H9 (cell line): ENCODE measurements around the gene CDR2. TPM values are rescaled to one million over a fixed set of nuclear protein-coding genes. Genes with fewer than 3 reads are reported as not detected.

ENCODE experiments used
- DNase-seq: peaks from one replicate; pipeline ENCODE4 v3.0.0-alpha.2; 2017
- H2AFZ ChIP-seq: one replicate; pipeline ENCODE4 v1.6.1; 2013; ENCODE audit warnings: mild to moderate bottlenecking, low read length, control low read depth, moderate library complexity
- H2AK5ac ChIP-seq: 2 replicates; pipeline ENCODE4 v1.6.1; 2013; ENCODE audit warnings: low read length, control low read depth, mixed read lengths; ENCODE audit not compliant: insufficient read length
- H2BK120ac ChIP-seq: one replicate; pipeline ENCODE4 v1.6.1; 2013; ENCODE audit warnings: low read depth, mild to moderate bottlenecking, low read length, control low read depth, inconsistent platforms; ENCODE audit not compliant: poor library complexity, severe bottlenecking
- H2BK12ac ChIP-seq: 2 replicates; pipeline ENCODE4 v1.6.1; 2013; ENCODE audit warnings: low read length, control low read depth, mixed read lengths, low read depth; ENCODE audit not compliant: insufficient read length
- H2BK15ac ChIP-seq: 2 replicates; pipeline ENCODE4 v1.6.1; 2013; ENCODE audit warnings: low read depth, low read length, control low read depth
- H2BK20ac ChIP-seq: one replicate; pipeline ENCODE4 v1.6.1; 2013; ENCODE audit warnings: low read depth, mild to moderate bottlenecking, low read length, control low read depth, inconsistent platforms; ENCODE audit not compliant: poor library complexity, severe bottlenecking
- H2BK5ac ChIP-seq: 2 replicates; pipeline ENCODE4 v1.6.1; 2013; ENCODE audit warnings: low read length, control low read depth, mixed read lengths; ENCODE audit not compliant: insufficient read length
- H3K14ac ChIP-seq: 2 replicates; pipeline ENCODE4 v1.6.1; 2013; ENCODE audit warnings: low read length, control low read depth; ENCODE audit not compliant: insufficient read depth
- H3K18ac ChIP-seq: 2 replicates; pipeline ENCODE4 v1.6.1; 2013; ENCODE audit warnings: low read depth, mild to moderate bottlenecking, mixed read lengths, low read length, control low read depth; ENCODE audit not compliant: insufficient read length
- H3K23ac ChIP-seq: 2 replicates; pipeline ENCODE4 v1.6.1; 2013; ENCODE audit warnings: low read length, control low read depth, mixed read lengths, low read depth; ENCODE audit not compliant: insufficient read length
- H3K23me2 ChIP-seq: 2 replicates; pipeline ENCODE4 v1.6.1; 2013; ENCODE audit warnings: low read depth, mild to moderate bottlenecking, mixed read lengths, low read length, control low read depth; ENCODE audit not compliant: insufficient read length, poor library complexity, severe bottlenecking
- H3K27ac ChIP-seq: 2 replicates; pipeline ENCODE4 v1.5.1; 2013; ENCODE audit warnings: low read length, control low read depth, mixed read lengths, low read depth; ENCODE audit not compliant: insufficient read length
- H3K27me3 ChIP-seq: 2 replicates; pipeline ENCODE4 v1.6.1; 2013; ENCODE audit warnings: low read length, control low read depth, inconsistent platforms; ENCODE audit not compliant: insufficient read depth
- H3K4ac ChIP-seq: 2 replicates; pipeline ENCODE4 v1.6.1; 2013; ENCODE audit warnings: low read depth, mild to moderate bottlenecking, control low read depth, inconsistent platforms, low read length, moderate library complexity
- H3K4me1 ChIP-seq: 2 replicates; pipeline ENCODE4 v1.6.1; 2013; ENCODE audit warnings: low read length, control low read depth, inconsistent platforms; ENCODE audit not compliant: insufficient read depth
- H3K4me2 ChIP-seq: 2 replicates; pipeline ENCODE4 v1.6.1; 2013; ENCODE audit warnings: low read length, control low read depth, mixed read lengths; ENCODE audit not compliant: insufficient read length, insufficient read depth
- H3K56ac ChIP-seq: 2 replicates; pipeline ENCODE4 v1.6.1; 2013; ENCODE audit warnings: low read depth, mild to moderate bottlenecking, mixed read lengths, low read length, control low read depth; ENCODE audit not compliant: insufficient read length
- H3K79me1 ChIP-seq: 2 replicates; pipeline ENCODE4 v1.6.1; 2013; ENCODE audit warnings: low read depth, mild to moderate bottlenecking, moderate library complexity, low read length, control low read depth, inconsistent platforms; ENCODE audit not compliant: insufficient read depth, poor library complexity, severe bottlenecking
- H3K79me2 ChIP-seq: 2 replicates; pipeline ENCODE4 v1.6.1; 2013; ENCODE audit warnings: low read length, control low read depth, inconsistent platforms; ENCODE audit not compliant: insufficient read depth
- H3K9ac ChIP-seq: 2 replicates; pipeline ENCODE4 v1.6.1; 2013; ENCODE audit warnings: low read length, control low read depth, mixed read lengths; ENCODE audit not compliant: insufficient read length; ENCODE audit errors: extremely low read depth
- H3K9me3 ChIP-seq: one replicate; pipeline ENCODE4 v1.6.1; 2013; ENCODE audit warnings: low read depth, low read length, inconsistent platforms; ENCODE audit not compliant: control insufficient read depth
- H3T11ph ChIP-seq: one replicate; pipeline ENCODE4 v1.6.1; 2013; ENCODE audit warnings: mild to moderate bottlenecking, low read length, control low read depth, inconsistent platforms
- H4K20me1 ChIP-seq: one replicate; pipeline ENCODE4 v1.6.1; 2013; ENCODE audit not compliant: control insufficient read depth, insufficient read length, insufficient read depth
- H4K5ac ChIP-seq: 2 replicates; pipeline ENCODE4 v1.6.1; 2013; ENCODE audit warnings: low read depth, mild to moderate bottlenecking, mixed read lengths, low read length, control low read depth; ENCODE audit not compliant: insufficient read length
- H4K8ac ChIP-seq: replicated peaks from 2 replicates; pipeline ENCODE4 v1.6.1; 2013; ENCODE audit warnings: low read length, control low read depth, mixed read lengths, low read depth; ENCODE audit not compliant: insufficient read length
- H4K91ac ChIP-seq: 2 replicates; pipeline ENCODE4 v1.6.1; 2013; ENCODE audit warnings: low read depth, mild to moderate bottlenecking, moderate library complexity, mixed read lengths, low read length, control low read depth; ENCODE audit not compliant: insufficient read length
- H3K27ac Mint-ChIP-seq, 3 experiments: 2 replicates in 2 of 3; 3 replicates in 1 of 3; pipeline ENCODE4 v1.8.0; 2020 to 2021; ENCODE audit warnings: mixed read lengths in 3 of 3, mild to moderate bottlenecking in 1 of 3, moderate library complexity in 1 of 3
- H3K27me3 Mint-ChIP-seq: 2 replicates; pipeline ENCODE4 v1.8.0; 2021; ENCODE audit warnings: low read depth, mild to moderate bottlenecking, moderate library complexity, mixed read lengths
- H3K36me3 Mint-ChIP-seq, 3 experiments: 2 replicates in 2 of 3; 3 replicates in 1 of 3; pipeline ENCODE4 v1.8.0; 2020 to 2021; ENCODE audit warnings: low read depth in 3 of 3, mixed read lengths in 3 of 3; ENCODE audit not compliant: insufficient read depth in 1 of 3
- H3K4me1 Mint-ChIP-seq, 2 experiments: 2 replicates each; pipeline ENCODE4 v1.8.0; 2020; ENCODE audit warnings: mixed read lengths in 2 of 2
- H3K4me3 Mint-ChIP-seq, 2 experiments: 2 replicates in 1 of 2; 3 replicates in 1 of 2; pipeline ENCODE4 v1.8.0; 2020 to 2021; ENCODE audit warnings: mild to moderate bottlenecking in 2 of 2, mixed read lengths in 2 of 2, moderate library complexity in 1 of 2
- H3K9me3 Mint-ChIP-seq, 2 experiments: 2 replicates in 1 of 2; 3 replicates in 1 of 2; pipeline ENCODE4 v1.8.0; 2020; ENCODE audit warnings: mild to moderate bottlenecking in 2 of 2, mixed read lengths in 2 of 2, moderate library complexity in 1 of 2
- WGBS: extraction: QIAGEN DNeasy Blood & Tissue Kit; methylation state at CpG from one replicate; pipeline ENCODE4 v1.1.7; 2013; ENCODE audit warnings: missing lambda C conversion rate, low lambda C conversion rate, mixed read lengths; ENCODE audit not compliant: insufficient read length; ENCODE audit errors: extremely low coverage; 5-methylcytosine and 5-hydroxymethylcytosine counted together
- total RNA-seq: library from RNA; stranded (reverse); gene quantifications from 2 replicates; pipeline ENCODE4 v1.2.1, GENCODE V29; 2021
- TF ChIP-seq, protein P1 (sequence below): fragments of 200-600 bp; sonication (generic); conservative IDR thresholded peaks from 3 replicates; pipeline ENCODE4 v1.8.0; 2021; ENCODE audit warnings: antibody characterized with exemption, mild to moderate bottlenecking

The CDR2 gene
- total RNA-seq, 1 experiment from 2014 or later: 33.4 TPM

DNA sequence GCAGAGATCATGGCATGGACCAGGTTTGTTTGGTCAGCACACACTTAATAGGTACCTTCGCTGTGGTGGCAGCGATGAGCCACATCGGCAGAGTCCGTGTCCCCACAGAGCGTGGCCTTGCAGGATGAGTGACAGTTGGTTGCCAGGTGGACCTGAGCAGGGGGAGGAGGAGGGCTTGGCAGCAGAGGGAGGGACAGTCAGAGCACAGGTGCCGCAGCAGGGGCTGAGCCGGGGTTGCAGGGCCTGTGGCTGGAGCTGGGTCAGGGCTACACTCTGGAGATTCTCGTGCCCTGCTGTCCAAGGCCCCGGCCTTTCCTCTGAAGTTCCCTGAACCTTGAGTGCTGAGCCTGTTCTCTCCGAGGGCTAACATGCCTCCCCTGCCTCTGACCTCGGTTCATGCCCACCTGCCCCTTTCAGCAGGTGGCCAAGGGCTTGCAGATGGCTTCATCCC, 52.4 kb downstream of the CDR2 start:
- no peak overlapping the region for H4K8ac ChIP-seq
- Mint-ChIP-seq H3K36me3 (peaks cover 34 to 86% (median 64%) of the 10 kb centered on the region in 3 experiments), H3K9me3 (no peaks in the 10 kb centered on the region), H3K4me3 (no peak overlapping the region), H3K27ac (peak overlapping the region; percentile 89 to 95 (median 91); a peak in 6 of 7 replicates), H3K27me3 (no peaks in the 10 kb centered on the region), H3K4me1 (no peaks in the 10 kb centered on the region; a peak in 1 of 4 replicates)
- no peak overlapping the region for H3K14ac ChIP-seq
- no peaks in the 10 kb centered on the region for H3K9me3 ChIP-seq
- H3T11ph ChIP-seq: no peak overlapping the region
- no peak overlapping the region for H2BK120ac ChIP-seq
- H3K27me3 ChIP-seq: no peaks in the 10 kb centered on the region
- TF ChIP-seq, protein P1, sequence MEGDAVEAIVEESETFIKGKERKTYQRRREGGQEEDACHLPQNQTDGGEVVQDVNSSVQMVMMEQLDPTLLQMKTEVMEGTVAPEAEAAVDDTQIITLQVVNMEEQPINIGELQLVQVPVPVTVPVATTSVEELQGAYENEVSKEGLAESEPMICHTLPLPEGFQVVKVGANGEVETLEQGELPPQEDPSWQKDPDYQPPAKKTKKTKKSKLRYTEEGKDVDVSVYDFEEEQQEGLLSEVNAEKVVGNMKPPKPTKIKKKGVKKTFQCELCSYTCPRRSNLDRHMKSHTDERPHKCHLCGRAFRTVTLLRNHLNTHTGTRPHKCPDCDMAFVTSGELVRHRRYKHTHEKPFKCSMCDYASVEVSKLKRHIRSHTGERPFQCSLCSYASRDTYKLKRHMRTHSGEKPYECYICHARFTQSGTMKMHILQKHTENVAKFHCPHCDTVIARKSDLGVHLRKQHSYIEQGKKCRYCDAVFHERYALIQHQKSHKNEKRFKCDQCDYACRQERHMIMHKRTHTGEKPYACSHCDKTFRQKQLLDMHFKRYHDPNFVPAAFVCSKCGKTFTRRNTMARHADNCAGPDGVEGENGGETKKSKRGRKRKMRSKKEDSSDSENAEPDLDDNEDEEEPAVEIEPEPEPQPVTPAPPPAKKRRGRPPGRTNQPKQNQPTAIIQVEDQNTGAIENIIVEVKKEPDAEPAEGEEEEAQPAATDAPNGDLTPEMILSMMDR: no peak
- H3K27ac ChIP-seq: no peak overlapping the region
- peak overlapping the region; percentile 14 for H4K91ac ChIP-seq
- H3K9ac ChIP-seq: no peak overlapping the region
- H3K4ac ChIP-seq: no peak overlapping the region
- no peak overlapping the region for H2BK20ac ChIP-seq
- H2BK12ac ChIP-seq: no peak overlapping the region
- H3K56ac ChIP-seq: no peak overlapping the region
- H2BK15ac ChIP-seq: no peak overlapping the region
- H2AFZ ChIP-seq: no peak overlapping the region
- DNase-seq: no peak
- no peak overlapping the region for H3K18ac ChIP-seq
- no peaks in the 10 kb centered on the region for H3K79me2 ChIP-seq
- H3K23ac ChIP-seq: no peak overlapping the region
- no CpG with 5 or more reads among the region's 11 CpGs for WGBS
- H3K79me1 ChIP-seq: peaks cover 2% of the 10 kb centered on the region
- no peaks in the 10 kb centered on the region for H4K20me1 ChIP-seq
- H4K5ac ChIP-seq: no peak overlapping the region
- H2BK5ac ChIP-seq: no peak overlapping the region
- H3K4me2 ChIP-seq: no peak overlapping the region
- H3K23me2 ChIP-seq: no peaks in the 10 kb centered on the region
- H2AK5ac ChIP-seq: no peak overlapping the region
- no peaks in the 10 kb centered on the region for H3K4me1 ChIP-seq
